Natural killer cell treated with Interleukin-12 subunit alpha and Interleukin-12 subunit beta and Interleukin-15 and Interleukin-18, amount 100 ng/mL, for 72 hours (primary cell): Measurements from ENCODE around the gene ENTPD5. TPM values are rescaled to one million over a fixed set of nuclear protein-coding genes. Genes with fewer than 3 reads are reported as not detected.
"Not testable (repeated sequence)": the region's sequence is repeated elsewhere in the genome, so short reads cannot be mapped to it uniquely, and the experiment has no call there.

Experiments
- ATAC-seq, 2 donors: fragments of 150-1000 bp; cut with Tn5 transposase in 1 of 2; sonication (Bioruptor Pico), chemical (Tn5 transposase) in 1 of 2; 2 replicates each; pipeline ENCODE4 v1.10.0; 2021
- DNase-seq: peaks from one replicate; pipeline ENCODE4 v3.0.0; 2022; ENCODE audit warnings: low spot score
- H3K27ac Mint-ChIP-seq, 2 donors: 1 replicate in 1 of 2; 2 replicates in 1 of 2; pipeline ENCODE4 v1.8.0; 2022; ENCODE audit warnings: mixed read lengths in 2 of 2, mild to moderate bottlenecking in 1 of 2, moderate library complexity in 1 of 2
- H3K27me3 Mint-ChIP-seq, 2 donors: 1 replicate in 1 of 2; 2 replicates in 1 of 2; pipeline ENCODE4 v1.8.0; 2022; ENCODE audit warnings: mixed read lengths in 2 of 2
- H3K36me3 Mint-ChIP-seq: one replicate; pipeline ENCODE4 v1.8.0; 2022; ENCODE audit warnings: mixed read lengths
- H3K4me1 Mint-ChIP-seq, 2 donors: 1 replicate in 1 of 2; 2 replicates in 1 of 2; pipeline ENCODE4 v1.8.0; 2022; ENCODE audit warnings: low read depth in 2 of 2, mixed read lengths in 2 of 2, mild to moderate bottlenecking in 1 of 2
- H3K4me3 Mint-ChIP-seq: one replicate; pipeline ENCODE4 v1.8.0; 2022; ENCODE audit warnings: mixed read lengths
- H3K9me3 Mint-ChIP-seq: 2 replicates; pipeline ENCODE4 v1.8.0; 2022; ENCODE audit warnings: mixed read lengths
- total RNA-seq, 2 donors: library from RNA; stranded (reverse); gene quantifications; one replicate each; pipeline ENCODE4 v1.2.3, GENCODE V29; 2022

Gene ENTPD5
- total RNA-seq, 2 donors from 2014 or later: 11.5 to 15.5 TPM

DNA sequence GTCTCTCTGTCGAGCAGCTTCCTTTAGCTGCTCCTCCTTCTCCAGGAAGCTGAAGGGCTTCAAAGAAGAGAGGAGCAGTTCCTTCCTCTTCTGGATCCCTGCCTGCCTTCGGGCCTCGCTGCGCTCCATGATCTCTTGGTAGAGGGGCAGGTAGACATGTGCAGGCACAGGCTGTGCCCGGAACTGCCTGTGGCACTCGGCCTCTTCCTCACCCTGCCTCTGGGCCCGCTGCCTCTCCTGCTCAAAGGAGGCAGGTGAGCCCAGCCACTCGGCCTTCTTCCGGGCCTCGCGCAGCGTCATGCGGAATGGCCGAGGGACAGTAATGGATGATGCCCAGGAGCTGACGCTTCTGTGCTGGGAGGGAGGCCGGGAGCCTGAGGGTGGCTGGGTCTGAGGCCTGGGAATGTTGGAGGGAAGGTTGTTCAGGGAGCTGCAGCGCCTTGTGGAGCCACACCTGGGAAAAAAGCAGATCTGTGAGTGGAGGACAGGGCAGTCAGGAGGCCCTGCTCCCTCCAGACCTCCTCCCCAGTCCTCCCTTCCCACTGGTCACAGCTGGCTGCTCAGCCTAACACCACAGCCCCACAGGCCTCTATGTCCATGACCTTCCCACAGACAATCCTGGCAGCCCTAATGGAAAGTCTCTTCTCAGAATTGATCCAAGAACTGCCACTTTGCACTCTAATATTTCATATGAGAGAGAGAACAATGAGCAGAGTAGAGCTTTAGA, 74.5 kb downstream of the ENTPD5 start:
- peaks cover 11 to 12% of the 10 kb centered on the region in 2 donors for H3K4me1 Mint-ChIP-seq
- H3K9me3 Mint-ChIP-seq: no peaks in the 10 kb centered on the region
- H3K27ac Mint-ChIP-seq: no peak overlapping the region
- H3K27me3 Mint-ChIP-seq: no peaks in the 10 kb centered on the region
- H3K36me3 Mint-ChIP-seq: no peaks in the 10 kb centered on the region
- no peak overlapping the region for H3K4me3 Mint-ChIP-seq
- no peak for DNase-seq
- ATAC-seq: no peak

DNA sequence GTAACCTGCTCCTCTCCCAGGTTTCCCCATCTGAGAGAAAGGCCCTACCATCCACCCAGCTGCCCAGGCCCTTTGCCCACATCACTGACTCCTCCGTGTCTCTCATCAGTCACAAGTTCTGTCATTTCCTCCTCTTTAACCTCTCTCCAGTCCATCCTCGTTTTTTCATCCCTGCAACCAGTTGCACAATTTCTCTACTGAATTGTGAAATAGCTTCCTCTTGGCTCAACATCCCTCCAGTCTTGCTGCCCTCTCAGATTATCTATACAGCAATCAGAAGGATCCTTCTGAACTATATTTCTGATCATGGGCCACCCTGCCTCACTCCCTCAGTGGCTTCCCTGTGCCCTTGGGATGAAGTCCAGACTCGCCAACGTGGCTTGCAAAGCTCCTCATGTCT, 76.0 kb downstream of the ENTPD5 start:
- H3K9me3 Mint-ChIP-seq: no peaks in the 10 kb centered on the region
- peak overlapping the region; percentile 38 for H3K4me3 Mint-ChIP-seq
- no peak for DNase-seq
- H3K36me3 Mint-ChIP-seq: no peaks in the 10 kb centered on the region
- no peaks in the 10 kb centered on the region for H3K27me3 Mint-ChIP-seq
- H3K27ac Mint-ChIP-seq: peak overlapping the region; percentile 66 to 77
- ATAC-seq: peak; percentile 77 to 82
- H3K4me1 Mint-ChIP-seq: peaks cover 11 to 12% of the 10 kb centered on the region in 2 donors

DNA sequence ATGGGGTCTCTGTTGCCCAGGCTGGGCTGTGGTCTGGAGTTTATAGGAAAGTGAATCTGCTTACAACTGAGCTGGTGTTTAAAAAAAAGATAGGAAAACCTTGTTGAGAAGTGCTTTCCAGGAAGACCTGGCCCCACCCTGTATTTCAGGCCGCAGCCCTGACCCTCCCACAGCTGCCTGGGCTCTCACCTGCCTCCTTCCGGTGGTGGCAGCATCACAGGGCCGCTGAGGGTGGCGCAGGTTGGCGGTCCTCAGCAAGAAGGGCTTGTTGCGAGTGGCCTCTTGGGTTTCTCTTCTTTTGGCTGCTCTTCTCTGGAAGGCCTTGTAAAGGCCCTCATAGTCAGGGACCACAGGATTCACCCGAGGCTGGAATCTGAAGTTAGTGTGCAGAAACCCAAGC, 76.9 kb downstream of the ENTPD5 start:
- Mint-ChIP-seq H3K4me1 (peaks cover 11 to 12% of the 10 kb centered on the region in 2 donors), H3K36me3 (no peaks in the 10 kb centered on the region), H3K4me3 (no peak overlapping the region), H3K27me3 (no peaks in the 10 kb centered on the region), H3K9me3 (no peaks in the 10 kb centered on the region), H3K27ac (peak overlapping the region in 1 of 2 donors; percentile 77)
- no peak for DNase-seq
- ATAC-seq: no peak

DNA sequence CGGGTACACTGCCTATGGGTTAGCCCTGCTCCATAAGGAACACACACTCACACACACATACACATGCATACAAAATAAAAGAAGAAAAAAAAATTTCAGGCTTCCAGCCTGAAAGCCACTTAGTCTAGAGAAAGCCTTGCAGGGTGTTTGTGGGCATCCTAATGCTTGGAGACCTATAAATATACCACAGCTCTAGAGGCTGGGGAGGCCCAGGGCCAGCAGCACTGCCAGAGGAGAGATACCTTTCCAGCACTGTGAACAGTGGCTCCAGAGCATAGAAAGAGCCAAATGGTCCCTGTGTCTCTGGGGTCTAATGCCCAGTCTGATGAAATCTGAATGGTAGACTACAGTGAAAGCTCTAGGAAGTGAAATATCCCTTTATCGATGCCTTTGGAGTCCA, 82.1 kb downstream of the ENTPD5 start:
- H3K27ac Mint-ChIP-seq: no peak overlapping the region
- DNase-seq: no peak
- no peaks in the 10 kb centered on the region for H3K9me3 Mint-ChIP-seq
- peaks cover 6% of the 10 kb centered on the region for H3K36me3 Mint-ChIP-seq
- H3K27me3 Mint-ChIP-seq: no peaks in the 10 kb centered on the region
- H3K4me3 Mint-ChIP-seq: no peak overlapping the region
- ATAC-seq: no peak
- no peaks in the 10 kb centered on the region for H3K4me1 Mint-ChIP-seq

DNA sequence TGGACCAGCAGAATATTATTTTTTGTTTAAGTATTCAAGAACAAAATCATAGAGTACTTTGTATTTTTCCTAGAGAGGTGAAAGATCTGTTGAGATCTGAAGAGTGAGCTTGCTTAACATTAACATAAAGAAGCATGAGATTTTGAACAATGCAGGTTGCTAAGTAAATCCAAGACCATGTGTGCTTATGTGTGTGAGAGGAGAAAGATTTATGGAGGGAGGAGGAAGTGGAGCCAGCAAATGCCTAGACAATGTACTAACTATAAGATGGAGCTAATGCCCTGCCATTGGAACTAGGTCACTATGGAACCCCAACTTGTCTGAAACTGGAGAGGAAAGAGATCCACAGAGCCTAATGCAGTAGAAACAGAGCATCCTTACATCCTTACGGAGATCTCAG, 82.5 kb downstream of the ENTPD5 start:
- DNase-seq: no peak
- peaks cover 6% of the 10 kb centered on the region for H3K36me3 Mint-ChIP-seq
- no peak overlapping the region for H3K27ac Mint-ChIP-seq
- no peaks in the 10 kb centered on the region for H3K4me1 Mint-ChIP-seq
- H3K9me3 Mint-ChIP-seq: no peaks in the 10 kb centered on the region
- no peak for ATAC-seq
- no peak overlapping the region for H3K4me3 Mint-ChIP-seq
- H3K27me3 Mint-ChIP-seq: no peaks in the 10 kb centered on the region

DNA sequence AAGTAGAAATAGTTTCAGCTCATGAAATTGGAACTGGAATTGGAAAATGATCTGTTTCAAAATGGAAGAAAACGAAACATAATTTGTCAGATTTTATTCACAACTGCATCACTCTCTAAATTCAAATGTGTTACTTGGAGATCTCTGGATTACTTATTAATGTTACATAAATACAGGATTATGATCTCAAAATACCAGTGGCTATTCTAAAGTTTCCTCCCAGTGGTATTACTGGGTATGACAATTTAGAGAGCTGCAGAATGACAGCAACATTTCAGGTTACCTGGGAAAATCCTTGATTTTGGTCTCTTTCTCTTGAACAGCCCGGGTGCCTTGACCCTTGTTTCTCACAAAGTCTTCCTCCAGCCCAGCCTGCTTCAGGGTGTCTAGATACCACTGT, 83.4 kb downstream of the ENTPD5 start:
- H3K4me1 Mint-ChIP-seq: no peaks in the 10 kb centered on the region

DNA sequence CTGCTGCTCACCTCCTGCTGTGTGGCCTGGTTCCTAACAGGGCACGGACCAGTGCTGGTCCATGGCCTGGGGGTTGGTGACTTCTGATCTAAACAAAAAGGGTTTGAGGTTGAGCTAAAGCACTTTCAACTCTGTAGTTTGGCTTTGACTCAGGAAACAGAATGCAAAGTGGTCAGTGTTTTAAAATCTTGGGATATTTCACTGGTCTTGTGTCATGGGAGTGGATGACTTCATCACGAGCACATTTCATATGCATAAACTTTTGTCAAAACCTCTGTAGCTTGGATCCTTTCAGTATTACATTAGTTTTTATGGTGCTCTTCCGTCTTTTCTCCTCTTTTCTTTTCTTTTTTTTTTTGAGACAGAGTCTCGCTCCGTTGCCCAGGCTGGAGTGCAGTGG, 94.8 kb downstream of the ENTPD5 start:
- H3K9me3 Mint-ChIP-seq: no peaks in the 10 kb centered on the region
- peaks cover 40% of the 10 kb centered on the region for H3K36me3 Mint-ChIP-seq
- peaks cover 0 to 12% of the 10 kb centered on the region in 2 donors for H3K4me1 Mint-ChIP-seq
- peak overlapping the region in 1 of 2 donors; percentile 18 for H3K27ac Mint-ChIP-seq
- ATAC-seq (no peak), DNase-seq (no peak)
- H3K4me3 Mint-ChIP-seq: no peak overlapping the region
- H3K27me3 Mint-ChIP-seq: no peaks in the 10 kb centered on the region

More for the DNA sequence above, 83.4 kb downstream of the ENTPD5 start:
- Mint-ChIP-seq H3K4me3 (no peak overlapping the region), H3K36me3 (peaks cover 6% of the 10 kb centered on the region), H3K27me3 (no peaks in the 10 kb centered on the region), H3K9me3 (no peaks in the 10 kb centered on the region), H3K27ac (no peak overlapping the region)
- DNase-seq (no peak), ATAC-seq (no peak)

DNA sequence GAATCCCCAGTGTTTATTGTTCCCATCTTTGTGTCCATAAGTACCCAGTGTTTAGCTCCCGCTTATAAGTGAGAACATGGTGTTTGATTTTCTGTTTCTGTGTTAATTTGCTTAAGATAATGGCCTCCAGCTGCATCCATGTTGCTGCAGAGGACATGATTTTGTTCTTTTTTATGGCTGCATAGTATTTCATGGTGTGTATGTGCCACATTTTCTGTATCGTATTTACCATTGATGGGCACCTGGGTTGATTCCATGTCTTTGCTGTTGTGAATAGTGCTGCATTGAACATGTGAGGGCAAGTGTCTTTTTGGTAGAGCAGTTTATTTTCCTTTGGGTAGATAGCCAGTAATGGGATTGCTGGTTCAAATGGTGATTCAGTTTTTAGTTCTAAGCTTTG, 99.6 kb downstream of the ENTPD5 start:
- not testable (repeated sequence) for H3K4me1 Mint-ChIP-seq, H3K9me3 Mint-ChIP-seq, DNase-seq, ATAC-seq, H3K27ac Mint-ChIP-seq, H3K4me3 Mint-ChIP-seq, H3K27me3 Mint-ChIP-seq
- peaks cover 28% of the 10 kb centered on the region for H3K36me3 Mint-ChIP-seq

DNA sequence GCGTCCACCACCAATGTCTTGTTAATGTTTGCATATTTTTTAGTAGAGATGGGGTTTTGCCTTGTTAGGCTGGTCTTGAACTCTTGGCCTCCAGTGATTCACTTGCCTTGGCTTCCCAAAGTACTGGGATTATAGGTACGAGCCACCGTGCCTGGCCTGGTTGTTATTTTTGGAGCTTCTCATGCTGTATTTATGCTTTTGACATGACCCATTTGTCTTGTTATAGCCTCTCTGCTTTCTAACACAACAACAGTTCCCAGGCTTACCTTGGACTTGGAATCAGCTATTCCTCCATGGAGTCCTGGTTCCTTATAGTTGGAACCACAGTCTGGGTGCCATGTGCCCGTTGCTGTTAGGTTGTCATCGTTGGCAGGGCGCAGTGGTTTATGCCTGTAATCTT, 102.8 kb downstream of the ENTPD5 start:
- Mint-ChIP-seq H3K36me3 (peaks cover 35% of the 10 kb centered on the region), H3K27me3 (no peaks in the 10 kb centered on the region), H3K27ac (no peak overlapping the region), H3K4me3 (no peak overlapping the region), H3K9me3 (no peaks in the 10 kb centered on the region), H3K4me1 (peaks cover 0 to 9% of the 10 kb centered on the region in 2 donors)
- ATAC-seq: no peak
- no peak for DNase-seq

DNA sequence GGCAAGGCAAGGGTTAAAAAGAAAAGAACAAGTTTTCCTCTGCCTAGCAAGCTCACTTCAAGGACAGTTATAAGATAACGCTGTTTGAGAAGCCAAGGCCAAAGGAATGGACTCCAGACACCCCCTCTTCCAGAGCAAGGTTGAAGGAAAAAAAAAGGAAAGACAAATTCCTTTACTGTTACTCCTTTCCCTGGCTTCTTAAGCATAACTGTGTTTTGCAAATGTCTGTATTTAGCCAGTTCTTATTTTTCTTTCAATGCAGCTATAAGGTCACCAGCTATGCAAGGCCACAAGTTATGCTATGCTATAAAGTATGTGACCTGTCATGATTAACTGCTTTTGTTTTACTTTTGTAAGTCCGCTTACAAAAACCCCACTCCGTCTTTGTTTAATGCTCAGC, 105.8 kb downstream of the ENTPD5 start:
- Mint-ChIP-seq H3K27ac (no peak overlapping the region), H3K27me3 (no peaks in the 10 kb centered on the region), H3K36me3 (peaks cover 55% of the 10 kb centered on the region), H3K9me3 (no peaks in the 10 kb centered on the region), H3K4me1 (peaks cover 8 to 20% of the 10 kb centered on the region in 2 donors), H3K4me3 (no peak overlapping the region)
- no peak for DNase-seq
- ATAC-seq: no peak

DNA sequence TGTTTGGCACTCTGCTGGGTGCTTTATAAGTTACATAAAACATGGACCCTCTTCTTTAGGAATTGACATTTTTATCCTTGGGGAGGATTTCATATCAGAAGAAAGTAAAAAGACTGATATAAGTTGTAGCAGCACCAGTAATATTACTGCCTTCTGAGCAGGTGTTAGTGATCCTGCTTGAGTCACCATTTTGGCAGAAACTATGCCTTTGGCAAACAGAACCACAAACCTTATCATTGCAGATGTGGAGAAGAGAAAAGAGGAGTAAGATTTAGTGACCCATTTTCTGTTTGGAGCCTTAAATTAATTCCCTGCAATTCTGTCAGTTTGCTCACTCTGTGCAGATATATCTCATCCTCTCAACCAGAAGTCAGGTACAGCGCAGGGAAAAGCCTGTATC, 109.4 kb downstream of the ENTPD5 start:
- Mint-ChIP-seq H3K27ac (peak overlapping the region in 1 of 2 donors; percentile 20), H3K9me3 (no peaks in the 10 kb centered on the region), H3K36me3 (peaks cover 64% of the 10 kb centered on the region), H3K27me3 (no peaks in the 10 kb centered on the region), H3K4me3 (no peak overlapping the region), H3K4me1 (peaks cover 8 to 13% of the 10 kb centered on the region in 2 donors)
- DNase-seq (no peak), ATAC-seq (no peak)

Other genes starting within 250 kb of the ENTPD5 start
- 1 to 10 TPM; 2.8 to 4.6 TPM for gene PTGR2, start 167.5 kb downstream of the ENTPD5 start, total RNA-seq
- gene ZNF410, start 132.4 kb downstream of the ENTPD5 start, total RNA-seq: 10 to 100 TPM; 71.6 to 74.1 TPM
- 1 to 10 TPM; 2.7 to 3.8 TPM for gene FAM161B, start 69.2 kb downstream of the ENTPD5 start, total RNA-seq
- gene COQ6, start 69.0 kb downstream of the ENTPD5 start, total RNA-seq: 10 to 100 TPM; 20.0 to 23.5 TPM
- gene BBOF1, start 61 bp upstream of the ENTPD5 start, total RNA-seq: 1 to 10 TPM in 1 of 2 donors, under 1 TPM in 1; 0.48 to 2.1 TPM
- 10 to 100 TPM in 1 of 2 donors, 1 to 10 TPM in 1; 5.5 to 11.4 TPM for gene ALDH6A1, start 65.2 kb upstream of the ENTPD5 start, total RNA-seq
- 10 to 100 TPM; 20.7 TPM for gene LIN52, start 65.7 kb upstream of the ENTPD5 start, total RNA-seq
- not detected for gene VSX2, start 220.2 kb upstream of the ENTPD5 start, total RNA-seq